H1 (cell line): ENCODE measurements around the gene PRSS36. TPM values are rescaled to one million over a fixed set of nuclear protein-coding genes. Genes with fewer than 3 reads are reported as not detected.

Experiments used
- CBX8 ChIP-seq: fragments of 300-800, 300-1000 bp; sonication (generic); IDR thresholded peaks from 2 replicates; pipeline ENCODE4 v1.7.1; 2016; ENCODE audit warnings: low read depth, low read length, borderline replicate concordance
- CREB1 ChIP-seq: IDR thresholded peaks from 2 replicates; pipeline ENCODE4 v1.6.1; 2012; ENCODE audit warnings: inconsistent platforms
- GTF2F1 ChIP-seq: IDR thresholded peaks from 2 replicates; pipeline ENCODE4 v1.6.1; 2012; ENCODE audit warnings: low read depth, low read length, improper control_type of control experiment, borderline replicate concordance
- MAX ChIP-seq: IDR thresholded peaks from 2 replicates; pipeline ENCODE4 v1.6.1; 2012; ENCODE audit warnings: inconsistent platforms
- NANOG ChIP-seq: IDR thresholded peaks from 2 replicates; pipeline ENCODE4 v1.6.1; 2011; ENCODE audit warnings: low read length, low read depth, mild to moderate bottlenecking, inconsistent platforms; ENCODE audit not compliant: insufficient read depth, poor library complexity, severe bottlenecking
- SP4 ChIP-seq: IDR thresholded peaks from 2 replicates; pipeline ENCODE4 v1.6.1; 2012; ENCODE audit warnings: low read length, inconsistent platforms
- SRF ChIP-seq: IDR thresholded peaks from 2 replicates; pipeline ENCODE4 v1.6.1; 2011; ENCODE audit warnings: mild to moderate bottlenecking, low read depth, low read length, moderate library complexity
- USF2 ChIP-seq: IDR thresholded peaks from 2 replicates; pipeline ENCODE4 v1.6.1; 2011; ENCODE audit warnings: low read length, improper control_type of control experiment
- polyA plus RNA-seq, 7 experiments: library from polyadenylated mRNA; depleted of rRNA in 3 of 7; stranded (reverse) in 5 of 7; unstranded in 2 of 7; fragments of >200 nt in 5 of 7; fragments of 200-250 nt in 2 of 7; gene quantifications; 1 replicate in 5 of 7; 2 replicates in 1 of 7; 4 replicates in 1 of 7; pipeline versions ENCODE4 v1.2.1 to v1.2.3, GENCODE V29; 2011 to 2013; ENCODE audit warnings: missing spikeins in 2 of 7, mixed read lengths in 2 of 7
- total RNA-seq: library from RNA; stranded (reverse); fragmentation: NEBNext Ultra II Directional; extraction: Animal tissue kit (Norgen Biotek cat#: 25700); gene quantifications from 2 replicates; pipeline ENCODE4 v1.2.1, GENCODE V29; 2021
- TF ChIP-seq, protein P1 (sequence below): fragments of 300-600 bp; sonication (generic); IDR thresholded peaks from 2 replicates; pipeline ENCODE4 v1.7.1; 2012; ENCODE audit warnings: low read length, moderate library complexity, mild to moderate bottlenecking, inconsistent platforms; ENCODE audit not compliant: insufficient replicate concordance

PRSS36 gene
- total and polyA plus RNA-seq, 2 of the 8 experiments (the other 6 are each of a cell fraction or from before 2014, with no cell fraction given), result 1.3 to 1.9 TPM

- TF ChIP-seq USF2 (no peak), MAX (peak; percentile 47; the same call in 1 of the 2 replicates), CBX8 (no peak), GTF2F1 (no peak), SP4 (no peak), NANOG (no peak), SRF (no peak), CREB1 (peak; percentile 88)
- TF ChIP-seq, protein P1, sequence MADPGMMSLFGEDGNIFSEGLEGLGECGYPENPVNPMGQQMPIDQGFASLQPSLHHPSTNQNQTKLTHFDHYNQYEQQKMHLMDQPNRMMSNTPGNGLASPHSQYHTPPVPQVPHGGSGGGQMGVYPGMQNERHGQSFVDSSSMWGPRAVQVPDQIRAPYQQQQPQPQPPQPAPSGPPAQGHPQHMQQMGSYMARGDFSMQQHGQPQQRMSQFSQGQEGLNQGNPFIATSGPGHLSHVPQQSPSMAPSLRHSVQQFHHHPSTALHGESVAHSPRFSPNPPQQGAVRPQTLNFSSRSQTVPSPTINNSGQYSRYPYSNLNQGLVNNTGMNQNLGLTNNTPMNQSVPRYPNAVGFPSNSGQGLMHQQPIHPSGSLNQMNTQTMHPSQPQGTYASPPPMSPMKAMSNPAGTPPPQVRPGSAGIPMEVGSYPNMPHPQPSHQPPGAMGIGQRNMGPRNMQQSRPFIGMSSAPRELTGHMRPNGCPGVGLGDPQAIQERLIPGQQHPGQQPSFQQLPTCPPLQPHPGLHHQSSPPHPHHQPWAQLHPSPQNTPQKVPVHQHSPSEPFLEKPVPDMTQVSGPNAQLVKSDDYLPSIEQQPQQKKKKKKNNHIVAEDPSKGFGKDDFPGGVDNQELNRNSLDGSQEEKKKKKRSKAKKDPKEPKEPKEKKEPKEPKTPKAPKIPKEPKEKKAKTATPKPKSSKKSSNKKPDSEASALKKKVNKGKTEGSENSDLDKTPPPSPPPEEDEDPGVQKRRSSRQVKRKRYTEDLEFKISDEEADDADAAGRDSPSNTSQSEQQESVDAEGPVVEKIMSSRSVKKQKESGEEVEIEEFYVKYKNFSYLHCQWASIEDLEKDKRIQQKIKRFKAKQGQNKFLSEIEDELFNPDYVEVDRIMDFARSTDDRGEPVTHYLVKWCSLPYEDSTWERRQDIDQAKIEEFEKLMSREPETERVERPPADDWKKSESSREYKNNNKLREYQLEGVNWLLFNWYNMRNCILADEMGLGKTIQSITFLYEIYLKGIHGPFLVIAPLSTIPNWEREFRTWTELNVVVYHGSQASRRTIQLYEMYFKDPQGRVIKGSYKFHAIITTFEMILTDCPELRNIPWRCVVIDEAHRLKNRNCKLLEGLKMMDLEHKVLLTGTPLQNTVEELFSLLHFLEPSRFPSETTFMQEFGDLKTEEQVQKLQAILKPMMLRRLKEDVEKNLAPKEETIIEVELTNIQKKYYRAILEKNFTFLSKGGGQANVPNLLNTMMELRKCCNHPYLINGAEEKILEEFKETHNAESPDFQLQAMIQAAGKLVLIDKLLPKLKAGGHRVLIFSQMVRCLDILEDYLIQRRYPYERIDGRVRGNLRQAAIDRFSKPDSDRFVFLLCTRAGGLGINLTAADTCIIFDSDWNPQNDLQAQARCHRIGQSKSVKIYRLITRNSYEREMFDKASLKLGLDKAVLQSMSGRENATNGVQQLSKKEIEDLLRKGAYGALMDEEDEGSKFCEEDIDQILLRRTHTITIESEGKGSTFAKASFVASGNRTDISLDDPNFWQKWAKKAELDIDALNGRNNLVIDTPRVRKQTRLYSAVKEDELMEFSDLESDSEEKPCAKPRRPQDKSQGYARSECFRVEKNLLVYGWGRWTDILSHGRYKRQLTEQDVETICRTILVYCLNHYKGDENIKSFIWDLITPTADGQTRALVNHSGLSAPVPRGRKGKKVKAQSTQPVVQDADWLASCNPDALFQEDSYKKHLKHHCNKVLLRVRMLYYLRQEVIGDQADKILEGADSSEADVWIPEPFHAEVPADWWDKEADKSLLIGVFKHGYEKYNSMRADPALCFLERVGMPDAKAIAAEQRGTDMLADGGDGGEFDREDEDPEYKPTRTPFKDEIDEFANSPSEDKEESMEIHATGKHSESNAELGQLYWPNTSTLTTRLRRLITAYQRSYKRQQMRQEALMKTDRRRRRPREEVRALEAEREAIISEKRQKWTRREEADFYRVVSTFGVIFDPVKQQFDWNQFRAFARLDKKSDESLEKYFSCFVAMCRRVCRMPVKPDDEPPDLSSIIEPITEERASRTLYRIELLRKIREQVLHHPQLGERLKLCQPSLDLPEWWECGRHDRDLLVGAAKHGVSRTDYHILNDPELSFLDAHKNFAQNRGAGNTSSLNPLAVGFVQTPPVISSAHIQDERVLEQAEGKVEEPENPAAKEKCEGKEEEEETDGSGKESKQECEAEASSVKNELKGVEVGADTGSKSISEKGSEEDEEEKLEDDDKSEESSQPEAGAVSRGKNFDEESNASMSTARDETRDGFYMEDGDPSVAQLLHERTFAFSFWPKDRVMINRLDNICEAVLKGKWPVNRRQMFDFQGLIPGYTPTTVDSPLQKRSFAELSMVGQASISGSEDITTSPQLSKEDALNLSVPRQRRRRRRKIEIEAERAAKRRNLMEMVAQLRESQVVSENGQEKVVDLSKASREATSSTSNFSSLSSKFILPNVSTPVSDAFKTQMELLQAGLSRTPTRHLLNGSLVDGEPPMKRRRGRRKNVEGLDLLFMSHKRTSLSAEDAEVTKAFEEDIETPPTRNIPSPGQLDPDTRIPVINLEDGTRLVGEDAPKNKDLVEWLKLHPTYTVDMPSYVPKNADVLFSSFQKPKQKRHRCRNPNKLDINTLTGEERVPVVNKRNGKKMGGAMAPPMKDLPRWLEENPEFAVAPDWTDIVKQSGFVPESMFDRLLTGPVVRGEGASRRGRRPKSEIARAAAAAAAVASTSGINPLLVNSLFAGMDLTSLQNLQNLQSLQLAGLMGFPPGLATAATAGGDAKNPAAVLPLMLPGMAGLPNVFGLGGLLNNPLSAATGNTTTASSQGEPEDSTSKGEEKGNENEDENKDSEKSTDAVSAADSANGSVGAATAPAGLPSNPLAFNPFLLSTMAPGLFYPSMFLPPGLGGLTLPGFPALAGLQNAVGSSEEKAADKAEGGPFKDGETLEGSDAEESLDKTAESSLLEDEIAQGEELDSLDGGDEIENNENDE, result no peak
Observed at GRCh38 chr16:31108035-31108793, 41.7 kb downstream of the PRSS36 start, which contains the start of gene BCKDK (continued).
